AG09319 (cell line): ENCODE measurements around the gene TEX261.

Experiments used
- DNase-seq: peaks from one replicate; pipeline ENCODE4 v3.0.0-alpha.2; 2010; ENCODE audit warnings: low read depth; ENCODE audit errors: extremely low read depth
- CTCF ChIP-seq: IDR thresholded peaks from 2 replicates; pipeline ENCODE4 v1.5.1; 2011; ENCODE audit warnings: low read depth, mild to moderate bottlenecking, inconsistent platforms, low read length, moderate library complexity

Gene TEX261

GRCh38 chr2:70981866-70982810, 12.5 kb downstream of the TEX261 start:
- no peak for TF ChIP-seq CTCF
- DNase-seq = no peak

GRCh38 chr2:70981421-70981820, 13.3 kb downstream of the TEX261 start:
- no peak for DNase-seq
- TF ChIP-seq CTCF = no peak

- no peak for TF ChIP-seq CTCF
- no peak for DNase-seq
These were observed 15.0 kb downstream of the TEX261 start for GRCh38 chr2:70979626-70980025.

GRCh38 chr2:70979180-70979488, 15.5 kb downstream of the TEX261 start:
- TF ChIP-seq CTCF = no peak
- no peak for DNase-seq

- no peak for TF ChIP-seq CTCF
- DNase-seq = no peak
These were observed 16.1 kb downstream of the TEX261 start, which contains the start of gene ANKRD53 for GRCh38 chr2:70978341-70979179. TSS of gene ANKRD53 (plus strand) at chr2:70978630. CDS start at chr2:70978646, 16 bp downstream.

GRCh38 chr2:70977605-70978205, 17.0 kb downstream of the TEX261 start:
- no peak for TF ChIP-seq CTCF
- DNase-seq = peak; percentile 35
